Epithelial cell of proximal tubule (primary cell): ENCODE measurements around the gene MAP3K9. TPM values are rescaled to one million over a fixed set of nuclear protein-coding genes. Genes with fewer than 3 reads are reported as not detected.

Experiments used
- DNase-seq: peaks from one replicate; pipeline ENCODE4 v3.0.0-alpha.2; 2011; ENCODE audit warnings: low read depth
- H3K4me3 ChIP-seq: 2 replicates; pipeline ENCODE4 v1.5.1; 2011; ENCODE audit warnings: low read depth, mild to moderate bottlenecking, low read length
- total RNA-seq: library from RNA; depleted of rRNA; stranded (reverse); fragments of >200 nt; gene quantifications from 2 replicates; pipeline ENCODE4 v1.2.3, GENCODE V29; 2015
- TF ChIP-seq, protein P1 (sequence below): conservative IDR thresholded peaks from 2 replicates; pipeline ENCODE4 v1.5.1; 2012; ENCODE audit warnings: low read depth, mild to moderate bottlenecking, low read length

Gene MAP3K9
- total RNA-seq, 1 donor from 2014 or later, result 16.7 TPM

DNA sequence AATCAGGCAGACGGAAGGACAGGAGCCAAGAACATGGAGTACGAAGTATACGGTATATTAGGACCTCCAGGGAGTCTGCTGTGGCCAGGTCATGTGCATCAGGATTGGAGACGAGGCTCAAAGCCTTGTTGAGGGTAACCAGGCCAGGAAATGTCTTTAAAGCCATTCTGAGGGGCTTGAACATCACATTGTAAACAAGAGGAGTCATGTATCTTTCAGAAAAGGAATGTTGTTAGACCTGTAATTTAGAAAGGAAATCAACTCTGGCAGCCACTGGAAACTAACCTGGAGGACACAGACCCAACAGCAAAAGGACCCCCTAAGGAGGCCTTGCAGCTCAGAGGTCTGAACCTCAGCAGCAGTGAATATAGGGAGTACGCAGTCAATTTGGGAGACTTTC is 7.5 kb downstream of the MAP3K9 start:
- H3K4me3 ChIP-seq, result no peak overlapping the region

DNA sequence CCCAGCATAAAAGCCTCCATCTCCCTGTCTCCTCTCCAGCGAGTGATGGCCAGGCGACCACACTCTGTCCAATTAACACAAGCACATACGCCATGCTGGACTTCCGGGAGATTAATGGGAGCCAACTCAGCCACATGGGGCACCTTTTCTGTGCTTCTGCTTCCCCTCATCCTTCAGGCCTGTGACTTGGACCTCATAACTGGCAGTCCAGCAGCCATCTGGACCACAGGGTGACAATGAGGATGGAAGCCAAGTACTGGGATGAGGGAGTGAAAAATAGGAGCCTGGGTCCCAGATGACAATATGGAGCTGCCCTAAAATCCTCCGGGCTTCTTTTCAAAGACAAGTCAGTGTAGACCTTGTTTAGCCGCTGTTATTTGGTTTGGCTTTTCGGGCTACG is 12.8 kb downstream of the MAP3K9 start:
- TF ChIP-seq, protein P1, sequence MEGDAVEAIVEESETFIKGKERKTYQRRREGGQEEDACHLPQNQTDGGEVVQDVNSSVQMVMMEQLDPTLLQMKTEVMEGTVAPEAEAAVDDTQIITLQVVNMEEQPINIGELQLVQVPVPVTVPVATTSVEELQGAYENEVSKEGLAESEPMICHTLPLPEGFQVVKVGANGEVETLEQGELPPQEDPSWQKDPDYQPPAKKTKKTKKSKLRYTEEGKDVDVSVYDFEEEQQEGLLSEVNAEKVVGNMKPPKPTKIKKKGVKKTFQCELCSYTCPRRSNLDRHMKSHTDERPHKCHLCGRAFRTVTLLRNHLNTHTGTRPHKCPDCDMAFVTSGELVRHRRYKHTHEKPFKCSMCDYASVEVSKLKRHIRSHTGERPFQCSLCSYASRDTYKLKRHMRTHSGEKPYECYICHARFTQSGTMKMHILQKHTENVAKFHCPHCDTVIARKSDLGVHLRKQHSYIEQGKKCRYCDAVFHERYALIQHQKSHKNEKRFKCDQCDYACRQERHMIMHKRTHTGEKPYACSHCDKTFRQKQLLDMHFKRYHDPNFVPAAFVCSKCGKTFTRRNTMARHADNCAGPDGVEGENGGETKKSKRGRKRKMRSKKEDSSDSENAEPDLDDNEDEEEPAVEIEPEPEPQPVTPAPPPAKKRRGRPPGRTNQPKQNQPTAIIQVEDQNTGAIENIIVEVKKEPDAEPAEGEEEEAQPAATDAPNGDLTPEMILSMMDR, result no peak
- DNase-seq, result no peak
- no peak overlapping the region for H3K4me3 ChIP-seq

More for the DNA sequence above, 7.5 kb downstream of the MAP3K9 start:
- TF ChIP-seq, protein P1, result no peak
- no peak for DNase-seq

DNA sequence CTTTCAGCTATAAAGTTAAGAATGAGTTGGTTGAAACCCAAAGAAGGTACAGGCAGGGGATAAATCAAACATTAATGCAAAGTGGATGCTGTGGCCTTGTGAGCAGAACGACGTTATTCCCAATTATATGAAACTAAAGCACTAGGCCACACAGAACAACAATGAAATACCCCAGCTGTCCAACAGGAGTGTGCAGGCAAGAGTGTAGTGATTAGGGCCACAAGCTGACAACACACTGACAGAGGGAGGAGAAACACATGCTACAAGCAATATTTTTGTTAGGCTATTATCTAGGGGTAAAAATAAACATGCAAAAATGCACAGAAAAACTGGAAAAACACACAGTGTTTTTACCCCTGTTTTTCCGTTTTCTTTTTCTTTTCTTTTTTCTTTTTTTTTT is 15.0 kb downstream of the MAP3K9 start:
- H3K4me3 ChIP-seq, result no peak overlapping the region
- TF ChIP-seq, protein P1, result no peak
- DNase-seq, result no peak

DNA sequence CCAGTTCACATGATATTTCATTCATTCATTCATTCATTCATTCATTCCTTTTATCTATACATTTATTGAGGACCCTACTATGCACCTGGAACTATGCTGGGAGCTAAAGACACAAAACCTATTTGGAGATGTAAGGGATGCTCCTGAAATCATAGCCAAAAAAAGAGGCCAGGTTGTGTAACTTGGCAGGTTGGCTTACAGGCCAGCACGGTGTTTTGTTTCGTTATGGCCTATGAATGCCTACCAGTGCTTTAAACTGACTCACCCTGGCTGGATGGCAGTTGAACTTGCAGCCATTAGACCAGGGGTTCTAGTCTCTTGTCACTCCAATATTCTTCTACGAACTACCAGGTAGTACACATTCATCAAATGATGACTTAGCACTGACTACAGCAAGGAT is 15.7 kb downstream of the MAP3K9 start:
- no peak overlapping the region for H3K4me3 ChIP-seq
- TF ChIP-seq, protein P1, result no peak
- no peak for DNase-seq

DNA sequence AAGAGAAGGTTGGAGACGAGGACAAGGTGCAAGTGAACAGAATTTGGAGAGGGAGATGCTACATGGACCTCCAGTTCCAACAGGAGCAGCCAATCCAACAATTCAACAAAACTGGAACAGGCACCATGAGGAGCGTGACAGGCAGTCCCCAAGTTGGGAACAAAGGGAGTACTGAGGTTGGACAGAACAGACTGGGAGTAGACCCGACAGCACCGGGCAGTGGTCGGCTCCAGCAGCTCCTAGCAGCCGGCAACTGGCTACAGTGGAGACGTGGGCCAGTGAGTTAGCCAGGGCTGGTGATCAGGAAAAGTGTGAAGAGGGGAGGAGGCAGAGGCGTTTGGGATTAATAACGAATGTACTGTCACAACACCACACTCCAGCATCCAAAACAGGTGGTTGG is 16.4 kb downstream of the MAP3K9 start:
- H3K4me3 ChIP-seq, result no peak overlapping the region
- TF ChIP-seq, protein P1, result no peak
- DNase-seq, result no peak

DNA sequence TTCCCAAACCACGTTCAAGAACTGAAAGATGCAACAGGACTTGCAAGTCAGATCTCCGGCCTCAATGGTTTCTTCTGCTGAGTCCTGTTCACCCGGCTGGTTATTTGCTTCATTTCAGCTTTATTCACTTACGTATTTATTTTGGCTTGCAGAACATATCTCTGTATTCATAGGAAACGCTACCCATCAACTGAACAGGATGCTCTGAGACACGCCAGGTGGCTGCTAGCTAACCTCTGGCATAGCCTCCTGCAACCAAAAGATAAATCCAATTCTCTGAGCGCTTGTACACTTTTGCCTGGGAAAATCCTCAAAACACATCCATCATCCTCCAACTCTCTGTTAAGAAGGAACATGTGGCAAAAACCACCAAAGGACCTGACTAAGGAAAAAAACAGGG is 17.3 kb downstream of the MAP3K9 start:
- TF ChIP-seq, protein P1, result no peak
- no peak overlapping the region for H3K4me3 ChIP-seq
- no peak for DNase-seq

DNA sequence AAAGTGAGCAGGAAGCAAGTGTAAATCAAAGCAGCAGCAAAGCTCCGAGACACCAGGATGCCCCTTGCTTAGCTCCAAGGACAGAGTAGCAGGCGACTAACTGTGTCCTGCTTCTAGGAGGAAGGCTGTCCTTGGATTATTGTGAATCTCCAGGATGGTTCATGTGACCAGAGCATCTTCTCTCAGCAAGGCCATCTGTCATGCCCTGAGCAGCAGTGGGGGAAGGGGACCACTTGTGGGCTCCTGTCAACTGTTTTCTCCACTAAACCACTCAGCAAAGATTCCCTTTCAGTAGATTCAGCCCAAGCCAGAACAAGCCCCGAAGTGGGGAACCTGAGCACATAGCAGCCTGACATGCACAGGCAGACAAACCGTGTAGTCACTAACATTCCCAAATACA is 19.4 kb downstream of the MAP3K9 start:
- H3K4me3 ChIP-seq, result no peak overlapping the region
- TF ChIP-seq, protein P1, result no peak
- DNase-seq, result no peak
